K562 (cell line): ENCODE results near the gene NELL1. TPM values are rescaled to one million over a fixed set of nuclear protein-coding genes. Genes with fewer than 3 reads are reported as not detected.

Experiments used
- ATAC-seq: fragments of 200-7000 bp; cut with Tn5 transposase; 3 replicates; pipeline ENCODE4 v1.9.1; 2020; ENCODE audit warnings: moderate library complexity
- BruUV-seq: library from RNA; stranded (reverse); fragments of 400-500 nt; replicated peaks from 2 replicates; lab custom pipeline; 2021; lab: Mats Ljungman, UMichigan
- CTCF ChIA-PET: fragments of 300-600 bp; formaldehyde crosslinking; extraction: SDS; loops from one replicate; lab custom pipeline; 2021; ENCODE audit warnings: low intra/inter-chr PET ratio; lab: Yijun Ruan, JAX
- POLR2A ChIA-PET: fragments of 300-600, 350-650 bp; sonication (Branson Sonifier 250); formaldehyde crosslinking; extraction: SDS; loops from one replicate; lab custom pipeline; 2021; ENCODE audit warnings: antibody characterized with exemption, inconsistent platforms; lab: Yijun Ruan, JAX
- DNase-seq, 4 experiments: peaks; one replicate each; pipeline versions ENCODE4 v3.0.0 to v3.0.0-alpha.2; 2011 to 2018; ENCODE audit warnings: low spot score in 3 of 4, mixed read lengths in 3 of 4; ENCODE audit errors: extremely low read depth in 1 of 4
- FAIRE-seq: peaks from 2 replicates; lab custom pipeline; 2011; peaks lifted over from hg19 to GRCh38; lab: Jason Lieb, UNC
- H2AFZ ChIP-seq: 2 replicates; pipeline ENCODE4 v1.6.0; 2011; ENCODE audit warnings: low read depth, low read length, control low read depth, inconsistent platforms
- H3K27ac ChIP-seq: fragments of 200-600 bp; 3 replicates; pipeline ENCODE4 v1.8.0; 2011; ENCODE audit warnings: low read depth, mild to moderate bottlenecking, control low read depth, inconsistent platforms, low read length, moderate library complexity, mixed read lengths; ENCODE audit errors: extremely low read depth
- H3K27me3 ChIP-seq, 2 experiments: fragments of 300-600 bp in 1 of 2; 2 replicates in 1 of 2; 3 replicates in 1 of 2; pipeline versions ENCODE4 v1.6.0 to v1.8.0; 2011; ENCODE audit warnings: inconsistent platforms in 2 of 2, low read length in 2 of 2, mild to moderate bottlenecking in 1 of 2, mixed read lengths in 1 of 2, moderate library complexity in 1 of 2; ENCODE audit not compliant: control insufficient read depth in 2 of 2, insufficient read depth in 2 of 2
- H3K36me3 ChIP-seq: fragments of 300-600 bp; 3 replicates; pipeline ENCODE4 v1.8.0; 2011; ENCODE audit warnings: mild to moderate bottlenecking, low read length, inconsistent platforms; ENCODE audit not compliant: control insufficient read depth, insufficient read depth
- H3K4me1 ChIP-seq, 2 experiments: fragments of 200-600 bp in 1 of 2; replicated peaks in 1 of 2; 2 replicates in 1 of 2; 3 replicates in 1 of 2; pipeline versions ENCODE4 v1.5.1 to v1.8.0; 2011; ENCODE audit warnings: inconsistent platforms in 2 of 2, low read length in 2 of 2, mild to moderate bottlenecking in 1 of 2, mixed read lengths in 1 of 2, moderate library complexity in 1 of 2; ENCODE audit not compliant: control insufficient read depth in 2 of 2, insufficient read depth in 2 of 2
- H3K4me2 ChIP-seq: 2 replicates; pipeline ENCODE4 v1.6.1; 2011; ENCODE audit warnings: low read length, control low read depth, inconsistent platforms, mixed read lengths; ENCODE audit not compliant: insufficient read depth
- H3K4me3 ChIP-seq: fragments of 200-600 bp; sonication (generic), shearing (Covaris generic); 2 replicates; pipeline ENCODE4 v1.5.1; 2016; ENCODE audit warnings: control low read depth, inconsistent platforms
- H3K79me2 ChIP-seq: fragments of 200-600 bp; 3 replicates; pipeline ENCODE4 v1.8.0; 2011; ENCODE audit warnings: low read length, inconsistent platforms; ENCODE audit not compliant: control insufficient read depth, insufficient read depth
- H3K9ac ChIP-seq, 2 experiments: 2 replicates each; pipeline versions ENCODE4 v1.6.0 to v1.6.1; 2011; ENCODE audit warnings: low read depth in 2 of 2, low read length in 2 of 2, control low read depth in 1 of 2, inconsistent platforms in 1 of 2, mild to moderate bottlenecking in 1 of 2, mixed read lengths in 1 of 2; ENCODE audit not compliant: insufficient read depth in 1 of 2
- H3K9me1 ChIP-seq: one replicate; pipeline ENCODE4 v1.6.0; 2011; ENCODE audit warnings: inconsistent platforms, mild to moderate bottlenecking, low read length, moderate library complexity; ENCODE audit not compliant: control insufficient read depth, insufficient read depth
- H3K9me3 ChIP-seq: replicated peaks from 2 replicates; pipeline ENCODE4 v1.5.1; 2011; ENCODE audit warnings: low read depth, low read length, inconsistent platforms; ENCODE audit not compliant: control insufficient read depth, insufficient read depth
- H4K20me1 ChIP-seq: replicated peaks from 2 replicates; pipeline ENCODE4 v1.6.1; 2011; ENCODE audit warnings: low read length, inconsistent platforms, mixed read lengths; ENCODE audit not compliant: control insufficient read depth, insufficient read depth
- ARID4B ChIP-seq: sonication (generic); formaldehyde crosslinking; IDR thresholded peaks from 2 replicates; pipeline ENCODE4 v1.8.0; 2022; ENCODE audit warnings: mild to moderate bottlenecking, missing genetic modification reagents
- CC2D1A ChIP-seq: fragments of 450-650 bp; IDR thresholded peaks from 2 replicates; pipeline ENCODE4 v1.6.1; 2017; ENCODE audit warnings: mild to moderate bottlenecking
- ETS1 ChIP-seq: conservative IDR thresholded peaks from 2 replicates; pipeline ENCODE4 v1.6.1; 2011; ENCODE audit warnings: low read depth, mild to moderate bottlenecking, low read length; ENCODE audit not compliant: control insufficient read depth
- FOXM1 ChIP-seq, 2 experiments: fragments of 450-650 bp in 1 of 2; sonication (generic) in 1 of 2; formaldehyde crosslinking in 1 of 2; IDR thresholded peaks; 2 replicates each; pipeline versions ENCODE4 v1.6.1 to v1.9.0; 2017 to 2022; ENCODE audit warnings: low read depth in 2 of 2, mild to moderate bottlenecking in 2 of 2, missing genetic modification reagents in 1 of 2, moderate library complexity in 1 of 2
- GABPA ChIP-seq: fragments of 200-800 bp; sonication (Bioruptor generic); conservative IDR thresholded peaks from 2 replicates; pipeline ENCODE4 v1.6.1; 2016; ENCODE audit warnings: low read depth, missing genetic modification characterization, missing compliant biosample characterization
- GTF2E2 ChIP-seq: fragments of 200-800 bp; sonication (Bioruptor generic); IDR thresholded peaks from 2 replicates; pipeline ENCODE4 v1.6.1; 2016; ENCODE audit warnings: missing genetic modification characterization, missing compliant biosample characterization
- HNRNPH1 ChIP-seq: fragments of 200-400 bp; formaldehyde crosslinking; optimal IDR thresholded peaks from 2 replicates; pipeline ENCODE3; 2017; ENCODE audit warnings: low read depth, mild to moderate bottlenecking, low read length, moderate library complexity
- MYNN ChIP-seq, 2 experiments: sonication (generic); formaldehyde crosslinking in 1 of 2; IDR thresholded peaks; 2 replicates each; pipeline versions ENCODE4 v1.5.0 to v1.6.1; 2016 to 2020; ENCODE audit warnings: antibody characterized with exemption in 1 of 2, missing genetic modification reagents in 1 of 2
- NEUROD1 ChIP-seq: fragments of 150-350 bp; IDR thresholded peaks from 2 replicates; pipeline ENCODE4 v1.6.1; 2014; ENCODE audit warnings: borderline replicate concordance, low read length, low read depth; ENCODE audit not compliant: partially characterized antibody
- SETDB1 ChIP-seq: IDR thresholded peaks from one replicate; pipeline ENCODE4 v1.6.1; 2012; ENCODE audit warnings: low read length, control low read depth, inconsistent platforms
- XRCC3 ChIP-seq: fragments of 450-650 bp; IDR thresholded peaks from 2 replicates; pipeline ENCODE4 v1.6.1; 2017; ENCODE audit warnings: mild to moderate bottlenecking, moderate library complexity
- ZBTB26 ChIP-seq: fragments of 450-650 bp; formaldehyde crosslinking; IDR thresholded peaks from 2 replicates; pipeline ENCODE4 v1.4.0; 2022; ENCODE audit warnings: missing genetic modification characterization
- ZNF830 ChIP-seq: fragments of 250-450 bp; sonication (Bioruptor Pico); IDR thresholded peaks from 2 replicates; pipeline ENCODE4 v1.5.0; 2021; ENCODE audit warnings: mild to moderate bottlenecking
- WGBS: fragments of 100-300 bp; shearing (Covaris generic); methylation state at CpG from one replicate; pipeline ENCODE4 v1.1.6; 2016; ENCODE audit warnings: low coverage, mixed read lengths; ENCODE audit not compliant: insufficient coverage; ENCODE audit errors: missing lambda C conversion rate; 5-methylcytosine and 5-hydroxymethylcytosine counted together
- in situ Hi-C: fragments of 300-500 bp; cut with MboI; formaldehyde crosslinking; loops from 4 replicates; pipeline ENCODE4 v1.15.0; 2018; ENCODE audit warnings: inconsistent platforms, mixed read lengths
- intact Hi-C: fragments of 100-400 bp; cut with micrococcal nuclease; formaldehyde crosslinking; loops from 2 replicates; pipeline ENCODE4 v1.14.2; 2022
- polyA plus RNA-seq, 8 experiments: library from polyadenylated mRNA; depleted of rRNA in 4 of 8; stranded (reverse) in 5 of 8; unstranded in 3 of 8; fragments of >200 nt; fragmentation: Nextera tagmentation in 2 of 8; fragmentation: Illumina TruSeq in 1 of 8; extraction: Ambion mirVana in 2 of 8; extraction: Trizol in 1 of 8; gene quantifications; 2 replicates each; pipeline versions ENCODE4 v1.2.1 to v1.2.3, GENCODE V29; 2011 to 2014; ENCODE audit warnings: inconsistent platforms in 1 of 8, missing spikeins in 1 of 8
- total RNA-seq, 7 experiments: library from RNA; depleted of rRNA in 6 of 7; stranded (reverse); fragments of >200 nt in 6 of 7; fragmentation: Illumina TruSeq in 2 of 7; extraction: Trizol in 2 of 7; gene quantifications; 2 replicates each; pipeline versions ENCODE4 v1.2.1 to v1.2.3, GENCODE V29; 2011 to 2021; ENCODE audit warnings: low replicate concordance in 1 of 7
- TF ChIP-seq, protein P1 (sequence below): fragments of 250-450 bp; sonication (Bioruptor Pico); IDR thresholded peaks from 2 replicates; pipeline ENCODE4 v1.8.0; 2022; ENCODE audit warnings: moderate library complexity, mild to moderate bottlenecking, inconsistent platforms

Gene NELL1
- total and polyA plus RNA-seq, 9 of the 15 experiments (the other 6 are each of a cell fraction or from before 2014, with no cell fraction given): not detected

DNA sequence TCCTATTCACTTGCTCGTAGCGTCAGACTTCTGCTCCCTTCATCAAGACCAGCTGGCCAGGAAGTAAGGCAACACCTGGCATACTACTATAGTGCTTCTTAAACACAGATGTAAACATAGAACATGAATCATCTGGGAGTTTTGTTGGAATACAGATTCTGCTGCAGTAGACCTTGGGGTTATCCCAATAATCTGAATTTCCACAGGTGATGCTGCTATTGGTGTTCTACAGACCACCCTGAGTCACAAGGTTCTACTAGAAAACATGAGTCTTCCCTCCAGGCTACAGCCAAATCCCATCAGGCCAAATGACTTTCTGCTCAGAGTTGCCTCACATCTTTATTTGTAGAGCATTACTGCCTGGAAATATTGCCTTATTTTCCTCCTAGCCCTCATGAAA, 175.2 kb downstream of the NELL1 start:
- Histone ChIP-seq H3K79me2 (no peaks in the 10 kb centered on the region), H3K4me2 (no peak overlapping the region), H4K20me1 (no peaks in the 10 kb centered on the region), H3K27me3 (no peaks in the 10 kb centered on the region), H3K36me3 (no peaks in the 10 kb centered on the region), H2AFZ (no peak overlapping the region), H3K4me3 (no peak overlapping the region), H3K9me1 (no peaks in the 10 kb centered on the region), H3K4me1 (no peaks in the 10 kb centered on the region), H3K27ac (no peak overlapping the region), H3K9me3 (0 out of 2 replicates have a peak, but pooled peaks cover 1% of the 10 kb centered on the region), H3K9ac (no peak overlapping the region)
- TF ChIP-seq ETS1 (no peak), GABPA (no peak), HNRNPH1 (no peak), SETDB1 (no peak), FOXM1 (IDR thresholded peaks at IDR 0.05; ENCODE audit: low read depth) (no peak), FOXM1 (CRISPR knock-in tag; IDR thresholded peaks at IDR 0.05; ENCODE audit: low read depth) (no peak), ARID4B (no peak), MYNN (IDR thresholded peaks at IDR 0.05) (no peak), MYNN (CRISPR knock-in tag; IDR thresholded peaks at IDR 0.05) (no peak), ZBTB26 (CRISPR knock-in tag) (no peak), CC2D1A (no peak), XRCC3 (no peak), NEUROD1 (no peak), GTF2E2 (tag) (no peak), ZNF830 (CRISPR knock-in tag) (no peak)
- TF ChIP-seq, protein P1, sequence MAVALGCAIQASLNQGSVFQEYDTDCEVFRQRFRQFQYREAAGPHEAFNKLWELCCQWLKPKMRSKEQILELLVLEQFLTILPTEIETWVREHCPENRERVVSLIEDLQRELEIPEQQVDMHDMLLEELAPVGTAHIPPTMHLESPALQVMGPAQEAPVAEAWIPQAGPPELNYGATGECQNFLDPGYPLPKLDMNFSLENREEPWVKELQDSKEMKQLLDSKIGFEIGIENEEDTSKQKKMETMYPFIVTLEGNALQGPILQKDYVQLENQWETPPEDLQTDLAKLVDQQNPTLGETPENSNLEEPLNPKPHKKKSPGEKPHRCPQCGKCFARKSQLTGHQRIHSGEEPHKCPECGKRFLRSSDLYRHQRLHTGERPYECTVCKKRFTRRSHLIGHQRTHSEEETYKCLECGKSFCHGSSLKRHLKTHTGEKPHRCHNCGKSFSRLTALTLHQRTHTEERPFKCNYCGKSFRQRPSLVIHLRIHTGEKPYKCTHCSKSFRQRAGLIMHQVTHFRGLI (CRISPR knock-in tag): no peak
- WGBS: 0% methylated on average over 2 of the region's 2 CpGs
- FAIRE-seq (no peak), DNase-seq (no peak), ATAC-seq (no peak)
- BruUV-seq: no TSS peak
- intact Hi-C loops (no loop called here), in situ Hi-C loops (no loop called here)
- ChIA-PET POLR2A (no interaction called here), CTCF (no interaction called here)
